Amniotic stem cell (primary cell): ENCODE measurements around the gene EPHB4.
A peak's percentile ranks its signal among the peaks of the same experiment; 100 is the strongest.

Experiments
- DNase-seq: peaks from one replicate; lab custom pipeline; 2025; lab: John Stamatoyannopoulos, UW

The EPHB4 gene

DNA sequence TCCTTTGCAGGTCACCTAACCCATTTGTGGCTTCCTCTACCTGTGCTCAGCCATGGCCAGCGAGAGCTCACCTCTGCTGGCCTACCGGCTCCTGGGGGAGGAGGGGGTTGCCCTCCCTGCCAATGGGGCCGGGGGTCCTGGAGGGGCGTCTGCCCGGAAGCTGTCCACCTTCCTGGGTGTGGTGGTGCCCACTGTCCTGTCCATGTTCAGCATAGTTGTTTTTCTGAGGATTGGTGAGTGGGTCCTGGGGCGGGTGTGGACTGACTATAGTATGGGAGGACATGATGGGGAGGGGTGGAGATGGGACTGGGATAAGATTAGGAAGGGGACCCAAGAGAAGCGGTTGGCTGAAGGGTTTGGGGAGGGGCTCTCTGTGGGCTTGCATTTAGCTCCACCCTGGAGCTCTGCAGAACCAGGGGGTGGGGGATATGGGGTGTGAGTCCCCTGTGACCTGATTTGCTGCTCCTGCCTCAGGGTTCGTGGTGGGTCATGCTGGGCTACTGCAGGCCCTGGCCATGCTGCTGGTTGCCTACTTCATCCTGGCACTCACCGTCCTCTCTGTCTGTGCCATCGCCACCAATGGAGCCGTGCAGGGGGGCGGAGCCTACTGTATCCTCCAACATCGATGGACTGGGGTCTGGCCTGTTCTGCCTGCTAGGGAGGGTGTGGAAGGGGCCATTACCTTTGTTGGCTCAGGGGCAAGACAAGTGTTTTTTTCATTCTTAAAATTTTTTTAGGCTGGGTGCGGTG lies 27.0 kb upstream of the EPHB4 start:
- no peak for DNase-seq

DNA sequence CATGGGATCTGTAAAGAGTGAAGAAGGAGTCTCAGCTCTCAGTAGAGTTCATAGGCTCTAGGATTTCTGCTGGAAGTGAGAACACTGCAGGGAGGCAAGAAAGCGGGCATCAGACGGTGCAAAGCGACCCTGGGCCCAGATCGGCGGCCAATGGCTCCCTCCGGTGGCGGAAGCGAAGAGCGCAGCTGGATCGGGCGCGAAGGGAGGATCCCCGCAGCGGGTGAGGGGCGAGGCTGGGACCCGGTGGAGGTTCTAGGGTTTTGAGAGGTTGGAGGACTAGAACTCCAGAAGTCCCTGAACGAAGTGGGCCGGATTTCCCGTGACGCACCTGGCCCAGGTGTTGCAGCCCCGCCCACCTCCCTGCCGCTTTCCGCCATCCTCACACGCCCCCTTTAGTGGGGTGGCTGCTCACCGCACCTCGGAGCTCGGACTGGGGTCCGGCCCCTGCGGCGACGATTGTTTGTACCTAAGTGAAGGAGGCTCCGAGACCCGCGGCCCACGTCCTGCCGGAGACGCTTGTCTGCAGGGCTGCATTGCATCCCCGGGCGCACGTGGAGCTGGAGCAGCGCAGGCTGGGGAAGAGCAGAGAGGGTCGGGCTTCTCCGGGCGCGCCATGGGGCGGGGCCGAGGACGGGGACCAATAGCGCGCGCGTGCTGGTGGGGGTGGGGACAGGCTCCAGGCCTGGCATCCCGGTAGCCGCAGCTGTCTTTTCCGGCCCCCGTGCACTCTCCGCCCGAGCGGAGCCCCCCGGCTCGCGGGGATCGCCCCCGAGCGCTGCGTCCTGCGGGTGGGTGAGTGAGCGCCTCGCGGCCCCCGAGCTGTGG lies 24.9 kb upstream of the EPHB4 start, which contains the start of gene SLC12A9:
SLC12A9 (plus strand) TSS at position 666 of the 825 bp plus-strand sequence. CDS start 1,485 bp downstream, outside the sequence.
- peak; percentile 71 for DNase-seq

DNA sequence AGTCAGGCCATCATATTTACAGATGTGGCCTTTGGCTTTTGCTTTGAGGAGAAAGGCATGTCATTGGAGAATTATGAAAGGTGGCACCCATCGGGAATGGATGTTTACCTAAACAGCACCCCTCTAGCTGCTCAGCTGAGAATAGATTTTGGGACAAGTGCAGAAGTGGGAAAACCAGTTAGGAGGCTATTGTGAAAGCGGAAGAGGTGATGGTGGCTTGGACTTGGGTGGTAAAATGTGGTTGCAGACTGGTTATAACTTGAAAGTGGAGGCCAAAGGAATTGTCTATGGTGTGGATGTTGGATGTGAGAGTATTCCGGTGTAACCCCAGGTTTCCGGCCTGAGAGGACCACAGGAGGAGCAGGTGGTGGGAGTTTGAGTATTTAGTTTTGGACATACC lies 20.0 kb upstream of the EPHB4 start:
- no peak for DNase-seq

DNA sequence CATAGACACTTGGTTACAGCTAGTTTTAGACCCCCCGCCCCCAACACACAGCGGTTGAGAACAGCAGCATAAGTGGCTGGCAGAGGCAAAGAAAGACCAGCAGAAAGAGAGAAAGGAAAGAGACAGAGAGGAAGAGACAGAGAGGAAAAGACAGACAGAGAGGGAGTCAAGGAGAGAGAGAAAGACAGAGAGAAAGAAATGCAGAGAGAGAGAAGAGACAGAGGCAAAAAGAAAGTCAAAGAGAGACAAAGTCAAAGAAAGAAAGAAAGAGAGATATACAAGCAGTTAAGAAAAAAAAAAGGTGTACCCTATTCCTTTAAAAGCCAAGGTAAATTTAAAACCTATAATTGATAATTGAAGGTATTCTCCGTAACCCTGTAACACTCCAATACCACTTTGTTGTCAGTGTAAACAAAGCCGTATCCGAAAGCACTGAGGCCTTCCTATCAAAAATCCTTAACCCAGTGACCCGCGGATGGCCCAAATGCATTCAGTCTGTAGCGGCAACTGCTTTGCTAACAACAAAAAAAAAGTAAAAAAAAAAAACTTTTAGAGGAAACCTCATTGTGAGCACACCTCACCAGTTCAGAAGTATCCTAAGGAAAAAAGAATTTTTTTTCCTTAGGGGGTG lies 13.3 kb upstream of the EPHB4 start:
- no peak for DNase-seq

DNA sequence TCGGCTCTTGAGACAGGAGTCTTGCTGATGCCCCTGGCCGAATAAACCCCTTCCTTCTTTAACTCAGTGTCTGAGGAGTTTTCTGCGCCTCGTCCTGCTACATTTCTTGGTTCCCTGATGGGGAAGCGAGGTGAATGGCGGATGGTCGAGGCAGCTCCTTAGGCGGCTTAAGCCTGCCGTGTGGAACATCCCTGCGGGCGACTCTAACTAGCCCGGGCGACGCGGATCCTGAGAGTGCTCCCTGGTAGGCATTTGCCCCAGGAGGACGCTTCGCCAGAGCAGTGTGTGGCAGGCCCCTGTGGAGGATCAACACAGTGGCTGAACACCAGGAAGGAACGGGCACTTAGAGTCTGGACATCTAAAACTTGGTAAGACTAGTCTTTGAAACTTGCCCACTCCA lies 12.0 kb upstream of the EPHB4 start:
- no peak for DNase-seq

DNA sequence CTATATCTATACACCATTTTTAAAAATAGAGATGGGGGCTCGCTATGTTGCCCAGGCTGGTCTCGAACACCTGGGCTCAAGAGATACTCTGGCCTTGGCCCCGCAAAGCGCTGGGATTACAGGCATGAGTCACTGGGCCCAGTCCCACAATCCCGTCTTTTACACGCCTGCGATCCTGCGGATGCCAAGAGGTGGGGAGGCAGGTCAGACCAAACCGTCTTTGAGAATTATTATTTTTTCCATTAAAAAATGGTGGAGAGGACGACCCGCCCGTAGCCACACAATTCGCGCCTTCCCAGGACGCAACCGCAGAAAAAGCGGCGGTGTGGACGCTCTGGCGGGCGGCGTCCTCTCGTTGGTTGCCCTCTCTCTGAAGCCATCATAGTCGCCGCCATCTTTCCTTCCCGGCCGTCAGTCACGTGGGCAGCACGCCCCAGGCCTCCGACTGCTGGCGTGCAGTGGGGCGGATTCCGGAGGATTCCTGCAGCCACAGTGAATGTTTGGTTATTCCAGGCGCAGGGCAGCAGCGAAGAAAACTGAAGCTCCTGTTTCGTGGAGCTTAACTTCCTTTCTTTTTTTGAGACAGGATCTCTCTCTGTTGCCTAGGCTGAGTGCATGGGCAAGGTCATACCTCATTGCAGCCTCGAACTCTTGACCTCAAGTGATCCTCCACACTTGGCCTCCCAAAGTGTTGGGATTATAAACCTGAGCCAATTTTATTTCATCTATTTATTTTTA lies 9.9 kb upstream of the EPHB4 start:
- DNase-seq, result peak; percentile 72

DNA sequence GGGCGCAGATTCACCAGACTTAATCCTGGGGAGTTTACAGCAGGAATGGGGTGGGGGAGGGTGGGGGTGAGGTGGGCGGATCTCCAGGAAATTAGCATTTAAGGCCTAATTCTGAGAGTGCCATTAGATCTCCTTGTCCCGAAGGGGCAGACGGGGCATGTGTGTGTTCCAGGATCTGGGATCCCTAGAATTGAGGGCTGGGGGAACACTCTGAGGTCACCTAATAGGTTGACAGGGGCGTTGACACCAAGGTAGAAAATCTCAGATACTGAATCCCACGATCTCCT lies 9.4 kb upstream of the EPHB4 start:
- DNase-seq, result no peak

DNA sequence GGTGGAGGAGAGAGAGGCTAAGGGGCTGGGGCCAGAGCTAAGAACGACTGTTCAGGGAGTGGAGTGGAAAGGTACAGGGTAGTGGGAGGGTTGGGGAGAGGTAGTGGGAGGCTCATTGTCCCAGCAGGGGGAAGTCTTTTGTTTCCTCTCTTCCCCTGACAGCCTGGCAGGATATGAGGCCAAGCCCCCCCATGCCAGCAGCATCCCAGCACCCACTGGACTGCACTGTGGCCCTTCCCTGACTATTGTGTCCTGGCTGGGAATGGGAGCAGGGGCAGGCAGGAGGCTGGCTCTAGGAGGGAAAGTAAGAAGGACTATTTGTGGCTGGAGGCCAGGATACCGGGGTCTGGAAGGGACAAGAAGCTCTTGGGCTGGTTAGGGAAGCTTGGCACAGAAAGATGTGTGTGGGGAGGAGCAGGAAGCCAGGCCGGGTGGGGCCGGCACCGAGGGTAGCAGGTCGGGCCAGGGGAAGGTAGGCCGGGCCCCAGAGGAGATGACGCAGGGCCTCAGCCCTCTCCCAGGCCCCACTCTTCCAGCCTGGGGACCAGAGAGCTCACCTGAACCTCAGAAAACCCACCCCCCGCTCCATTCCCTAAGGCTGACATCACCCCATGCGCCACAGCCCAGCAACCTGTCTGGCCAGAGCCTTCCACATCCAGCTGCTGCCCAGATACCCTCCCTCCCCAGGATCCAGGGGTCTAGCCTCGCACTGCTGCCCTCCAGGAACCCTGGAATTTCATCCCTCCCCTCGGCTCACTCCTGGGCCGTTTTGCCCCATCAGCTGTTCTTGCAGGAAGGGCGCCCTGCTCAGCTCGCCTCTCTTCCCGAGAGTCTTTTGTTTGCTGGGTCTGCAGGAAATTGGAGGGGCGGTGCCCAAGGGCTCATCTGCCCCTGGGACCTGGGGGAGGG lies 8.8 kb upstream of the EPHB4 start:
- no peak for DNase-seq

DNA sequence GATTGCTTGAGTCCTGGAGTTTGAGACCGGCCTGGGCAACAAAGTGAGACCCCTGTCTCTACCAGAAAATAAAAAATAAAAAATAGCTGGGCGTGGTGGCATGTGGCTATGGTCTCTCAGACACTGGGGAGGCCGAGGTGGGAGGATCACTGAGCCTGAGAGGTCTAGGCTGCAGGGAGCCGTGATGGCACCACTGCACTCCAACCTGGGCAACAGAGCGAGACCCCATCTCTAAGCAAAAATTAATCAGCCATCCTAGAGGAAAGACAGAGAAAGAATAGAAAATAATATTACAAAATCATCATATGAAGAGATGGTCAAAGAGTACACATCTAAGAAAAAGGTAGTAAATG lies 4.9 kb upstream of the EPHB4 start:
- no peak for DNase-seq

DNA sequence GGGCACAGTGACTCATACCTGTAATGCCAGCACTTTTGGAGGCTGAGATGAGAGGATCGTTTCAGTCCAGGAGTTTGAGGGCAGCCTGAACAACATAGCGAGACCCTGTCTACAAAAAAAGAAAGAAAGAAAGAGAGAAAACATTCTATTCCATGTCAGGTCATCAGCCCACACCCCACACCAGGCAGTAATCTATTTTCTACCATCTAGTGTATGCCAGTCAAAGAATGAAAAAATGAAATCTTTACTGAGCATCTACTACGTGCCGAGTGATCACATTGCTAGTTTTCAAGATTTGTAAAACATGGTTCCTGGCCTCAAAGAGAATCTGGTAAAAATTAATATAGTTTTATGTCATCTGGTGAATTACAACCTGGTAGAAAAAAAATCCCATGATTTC lies 3.1 kb upstream of the EPHB4 start:
- DNase-seq, result no peak

DNA sequence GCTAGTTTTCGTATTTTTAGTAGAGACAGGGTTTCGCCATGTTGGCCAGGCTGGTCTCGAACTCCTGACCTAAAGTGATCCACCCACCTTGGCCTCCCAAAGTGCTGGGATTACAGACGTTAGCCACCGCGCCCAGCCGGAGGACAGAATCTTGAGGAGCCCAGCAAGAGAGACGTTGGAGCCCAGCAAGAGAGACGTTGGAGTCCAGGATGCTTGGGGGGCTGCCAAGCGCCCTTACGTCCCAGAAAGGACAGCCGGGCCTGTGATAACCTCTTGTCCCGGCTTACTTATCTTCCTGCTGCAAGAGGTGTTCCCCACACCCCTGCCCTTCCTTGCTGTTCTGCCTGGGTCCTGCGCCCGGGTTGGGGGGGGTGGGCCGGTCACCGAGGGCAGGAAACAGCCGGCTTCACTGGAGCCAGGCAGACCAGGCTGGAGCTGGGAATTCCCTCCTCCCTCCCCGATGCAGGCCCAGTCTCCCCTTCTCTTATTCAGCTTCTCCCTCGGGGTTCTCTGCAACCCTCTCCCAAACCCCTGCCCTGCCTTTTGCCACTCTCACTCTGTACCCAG lies 1.9 kb upstream of the EPHB4 start:
- DNase-seq, result no peak

DNA sequence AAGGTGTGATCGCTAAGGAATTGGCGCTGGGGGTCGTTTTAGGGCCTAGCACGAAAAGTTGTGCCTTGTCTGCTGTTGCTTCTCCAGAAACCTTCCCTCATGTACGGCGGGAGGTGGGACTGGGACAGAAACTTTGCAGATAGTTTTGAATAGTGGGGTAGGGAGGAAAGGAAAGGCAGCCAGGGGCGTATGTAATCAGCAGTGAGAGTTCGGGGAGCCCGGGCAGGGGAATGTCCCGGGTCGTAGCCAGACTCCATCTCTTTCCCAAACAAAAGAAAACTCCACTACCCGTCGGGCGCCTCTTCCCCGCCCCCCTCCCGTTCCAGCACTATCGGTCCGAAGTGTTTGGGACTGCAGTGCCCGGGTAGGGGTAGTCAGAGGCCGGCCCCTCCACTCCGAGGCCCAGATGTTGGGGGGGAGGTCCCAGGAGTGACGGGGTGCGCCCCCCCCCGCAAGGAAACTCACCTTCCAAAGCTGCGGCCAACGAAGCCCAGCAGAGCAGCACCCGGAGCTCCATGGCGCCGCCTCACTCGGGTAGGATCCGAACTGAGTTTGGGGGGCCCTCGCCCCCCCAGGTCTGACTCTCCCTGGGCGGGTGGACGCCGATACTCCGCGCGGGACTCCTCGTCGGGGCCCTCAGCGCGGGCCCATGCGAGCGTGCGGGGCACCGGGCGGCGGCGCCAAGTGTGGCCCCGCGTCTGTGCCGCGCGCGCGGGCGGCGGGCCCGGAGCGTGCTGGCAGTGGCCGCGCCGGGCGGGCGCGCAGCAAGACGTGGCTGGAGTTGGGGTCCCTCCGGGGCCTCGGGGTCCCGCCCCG lies 601 bp downstream of the EPHB4 start:
- no peak for DNase-seq

DNA sequence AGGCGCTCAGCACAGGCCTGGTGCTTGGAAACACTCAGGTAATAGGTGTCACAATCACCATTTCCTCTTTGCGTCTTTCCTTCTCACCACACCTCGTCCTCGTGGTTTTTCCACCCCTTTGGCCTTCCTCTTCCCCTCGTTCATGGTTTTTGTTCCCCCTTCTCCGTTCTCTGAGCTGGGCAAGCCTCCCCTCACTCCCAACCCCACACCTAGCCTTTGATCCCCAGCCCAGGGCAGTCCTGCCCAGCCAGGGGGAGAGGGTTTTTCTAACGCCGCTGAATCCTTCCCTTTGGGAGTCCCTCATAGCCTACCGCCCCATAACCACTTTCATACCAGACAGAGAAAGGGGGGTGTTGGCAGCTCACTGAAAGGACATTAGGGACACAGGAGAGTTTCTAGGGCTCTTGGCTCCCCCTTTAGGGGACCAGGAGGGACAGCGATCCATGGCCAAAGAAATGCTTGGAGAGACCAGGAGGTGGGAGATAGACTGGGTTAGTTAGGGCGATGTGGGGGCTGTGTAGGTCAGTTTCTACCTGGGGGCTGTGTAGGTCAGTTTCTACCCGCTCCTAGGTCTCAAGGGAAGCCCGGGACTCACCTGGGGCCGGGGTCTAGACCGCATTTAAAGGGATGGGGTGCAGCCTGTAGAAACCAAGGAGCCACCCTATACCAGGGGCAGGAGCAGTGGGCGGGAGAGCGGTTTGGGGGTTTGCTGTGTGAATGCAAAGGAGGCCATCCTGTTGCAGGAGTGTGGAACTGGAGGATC lies 1.4 kb downstream of the EPHB4 start:
- DNase-seq, result peak; percentile 10

DNA sequence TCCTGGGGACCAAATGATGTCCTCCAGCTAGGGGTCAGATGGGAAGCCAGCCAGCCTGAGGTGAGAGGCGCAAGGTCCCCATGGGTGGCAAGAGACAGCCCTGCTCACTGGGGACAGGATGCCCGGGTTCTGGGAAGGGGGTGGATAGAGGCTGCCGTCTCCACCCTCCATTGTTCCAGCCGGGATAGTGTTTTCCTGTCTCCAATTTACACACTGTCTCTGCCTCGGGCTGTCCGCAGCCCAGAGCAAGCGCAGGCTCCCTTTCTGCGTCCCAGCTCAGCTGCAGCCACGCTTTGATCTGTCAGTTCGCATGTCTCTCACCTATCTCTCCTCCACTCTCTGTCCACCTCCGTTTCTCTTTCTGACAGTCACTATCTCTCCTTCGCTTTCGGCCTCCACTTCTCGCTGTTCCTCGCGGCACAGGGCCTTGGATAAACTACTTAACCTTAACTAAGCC lies 2.1 kb downstream of the EPHB4 start:
- no peak for DNase-seq

DNA sequence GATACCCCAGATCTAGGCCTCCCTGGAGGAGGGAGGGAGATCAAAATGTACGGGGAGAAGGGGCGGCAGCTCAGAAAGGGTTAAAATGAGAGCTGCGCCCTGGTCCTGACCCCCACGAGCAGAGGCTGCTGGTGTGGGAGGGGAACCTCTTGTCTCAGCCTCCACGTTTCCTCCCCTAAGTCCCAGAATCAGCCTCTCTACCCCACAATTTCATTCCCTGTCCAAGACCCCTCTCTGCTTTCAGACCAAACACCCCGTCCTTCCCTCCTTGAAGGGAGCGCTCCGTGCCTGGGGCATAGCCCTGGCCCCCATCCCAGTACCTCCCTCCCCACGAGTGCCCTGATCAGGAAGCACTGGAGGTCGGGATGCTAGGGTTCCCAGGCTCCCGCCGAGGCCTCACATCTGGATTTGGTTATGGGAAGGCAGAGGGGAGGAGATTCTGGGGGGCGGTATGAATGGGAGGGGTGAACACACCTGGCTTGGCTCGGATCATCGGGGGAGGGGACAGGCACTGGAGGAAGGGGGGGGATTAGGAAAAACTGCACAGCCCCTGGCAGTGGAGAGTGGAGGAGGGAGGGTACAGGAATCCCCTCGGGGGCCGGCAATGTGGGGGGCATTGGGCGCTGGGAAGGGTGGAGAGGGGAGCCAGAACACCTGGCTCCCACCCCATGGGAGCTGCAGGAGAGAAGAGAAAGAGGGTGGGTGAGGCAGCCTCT lies 2.7 kb downstream of the EPHB4 start:
- DNase-seq, result no peak

DNA sequence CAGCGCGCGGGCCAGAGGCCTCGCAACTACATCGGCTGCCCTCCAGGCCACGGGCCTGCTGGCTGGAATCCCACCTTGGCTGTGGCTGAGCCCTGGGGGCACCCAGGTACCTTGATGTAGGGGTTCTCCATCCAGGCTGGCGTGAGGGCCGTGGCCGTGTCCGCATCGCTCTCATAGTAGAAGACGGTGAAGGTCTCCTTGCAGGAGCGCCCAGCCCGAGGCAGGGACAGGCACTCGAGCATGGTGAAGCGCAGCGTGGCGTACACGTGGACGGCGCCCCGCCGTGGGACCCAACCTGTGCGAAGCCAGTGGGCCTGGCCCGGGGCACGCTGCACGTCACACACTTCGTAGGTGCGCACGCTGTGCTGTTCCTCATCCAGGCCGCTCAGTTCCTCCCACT lies 3.8 kb downstream of the EPHB4 start:
- DNase-seq, result no peak

DNA sequence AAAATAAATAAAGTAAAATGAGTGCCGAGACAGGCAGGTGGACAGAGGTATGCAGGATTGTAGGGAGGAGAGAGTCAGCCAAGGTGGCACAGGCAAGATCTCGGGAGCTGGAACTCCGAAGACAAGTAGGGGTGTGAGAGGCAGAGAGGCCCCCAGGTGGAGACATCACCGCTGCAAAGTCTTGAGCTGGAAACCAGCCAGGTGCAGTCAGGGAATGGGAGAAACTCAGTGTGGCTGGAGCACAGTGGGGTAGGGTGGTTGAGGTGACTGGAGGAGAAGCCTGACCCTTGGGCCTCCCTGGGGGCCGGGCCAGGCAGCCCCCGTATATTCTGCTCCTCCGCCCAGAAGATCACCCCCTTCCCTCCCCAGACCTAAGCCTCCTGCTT lies 4.2 kb downstream of the EPHB4 start:
- DNase-seq, result no peak

DNA sequence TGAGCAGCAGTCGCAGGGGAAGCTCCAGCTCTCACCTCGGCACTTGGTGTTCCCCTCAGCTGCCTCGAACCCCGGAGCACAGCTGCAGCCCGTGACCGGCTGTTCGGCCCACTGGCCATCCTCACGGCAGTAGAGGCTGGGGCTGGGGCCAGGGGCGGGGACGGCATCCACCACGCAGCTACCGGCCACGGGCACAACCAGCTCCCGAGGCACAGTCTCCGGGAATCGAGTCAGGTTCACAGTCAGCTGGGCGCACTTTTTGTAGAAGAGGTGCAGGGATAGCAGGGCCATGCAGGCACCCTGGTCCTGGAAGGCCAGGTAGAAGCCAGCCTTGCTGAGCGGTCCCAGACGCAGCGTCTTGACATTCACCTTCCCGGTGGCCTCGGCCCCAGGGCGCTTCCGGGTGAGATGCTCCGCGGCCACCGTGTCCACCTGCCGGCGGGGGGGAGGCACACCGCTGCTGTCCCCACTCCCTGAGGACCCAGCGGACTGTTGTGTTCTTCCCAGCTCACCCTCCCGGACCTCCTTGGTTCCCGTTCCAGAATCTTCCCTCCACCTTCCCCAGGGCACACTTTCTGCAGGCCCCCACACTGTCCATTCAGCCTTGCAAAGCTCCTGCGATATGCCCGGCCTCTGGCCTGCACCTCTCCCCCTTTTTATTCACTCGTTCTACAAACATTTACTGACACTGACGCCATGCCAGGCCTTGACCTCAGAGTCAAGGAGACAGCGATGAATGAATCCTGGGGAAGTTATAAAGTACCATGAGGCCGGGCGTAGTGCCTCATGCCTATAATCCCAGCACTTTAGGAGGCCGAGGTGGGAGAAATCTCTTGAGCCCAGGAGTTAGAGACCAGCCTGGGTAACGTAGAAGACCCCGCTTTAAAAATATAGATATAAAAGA lies 4.8 kb downstream of the EPHB4 start:
- no peak for DNase-seq
